Measurements from ENCODE around the gene ZMYND8. TPM values are rescaled to one million over a fixed set of nuclear protein-coding genes. Genes with fewer than 3 reads are reported as not detected.
A peak's percentile ranks its signal among the peaks of the same experiment; 100 is the strongest.

The ZMYND8 gene
- total and polyA plus RNA-seq, 2 of the 4 experiments (the other 2 are of a cell fraction), result 24.0 to 28.2 TPM

GRCh38 chr20:47314647-47315338, 41.7 kb downstream of the ZMYND8 start (continued):
- no peak for TF ChIP-seq ELK1 (IDR thresholded peaks at IDR 0.05; ENCODE audit: borderline replicate concordance, low read depth, low read length)

- WGBS, 2 experiments (ENCODE audit: extremely low coverage in 2 of 2, insufficient read length in 1 of 2), result 89% methylated on average over 5 of the region's 11 CpGs; no CpG with 5 or more reads in 1 of the 2 experiments
- TF ChIP-seq NFE2L2 (IDR thresholded peaks at IDR 0.05; ENCODE audit: low read depth, low read length), result no peak
- no peak for TF ChIP-seq MXI1 (IDR thresholded peaks at IDR 0.05; ENCODE audit: borderline replicate concordance, low read depth, low read length)
- TF ChIP-seq ELK1 (IDR thresholded peaks at IDR 0.05; ENCODE audit: borderline replicate concordance, low read depth, low read length), result no peak
- TF ChIP-seq RFX5 (IDR thresholded peaks at IDR 0.05; ENCODE audit: low read depth, low read length), result no peak
- no peak for TF ChIP-seq CHD1 (IDR thresholded peaks at IDR 0.05; ENCODE audit: low read depth, low read length)
- no peak for TF ChIP-seq MAFK (IDR thresholded peaks at IDR 0.05; ENCODE audit: low read depth, low read length)
- TF ChIP-seq CEBPB (IDR thresholded peaks at IDR 0.05; ENCODE audit: low read depth, low read length), result no peak
- no peak for TF ChIP-seq CTCF (conservative IDR thresholded peaks at IDR 0.05; ENCODE audit: low read depth, low read length)
- TF ChIP-seq BHLHE40 (IDR thresholded peaks at IDR 0.05; ENCODE audit: low read depth, low read length), result no peak
- no peak for TF ChIP-seq POLR2A (IDR thresholded peaks at IDR 0.05; ENCODE audit: low read depth, low read length)
Observed at GRCh38 chr20:47311967-47312681, 44.4 kb downstream of the ZMYND8 start.

More at GRCh38 chr20:47311967-47312681, 44.4 kb downstream of the ZMYND8 start:
- no peak overlapping the region for H3K18ac ChIP-seq (ENCODE audit: low read depth, low read length)
- peak overlapping the region; percentile 24; the same call in 1 of the 2 replicates for H2BK120ac ChIP-seq (ENCODE audit: low read depth, low read length)
- H3K27me3 ChIP-seq (ENCODE audit: control insufficient read depth, insufficient read depth, low read length), result no peaks in the 10 kb centered on the region
- peaks cover 25% of the 10 kb centered on the region for H3K9me1 ChIP-seq (ENCODE audit: insufficient read depth, low read length)
- no TSS peak for BruUV-seq (replicated peaks)
- H3K36me3 ChIP-seq (ENCODE audit: control insufficient read depth, insufficient read depth, low read length), result peaks cover 12% of the 10 kb centered on the region
- H3K4me3 ChIP-seq (ENCODE audit: insufficient read depth, low read depth, low read length), result no peak overlapping the region
- ChIA-PET POLR2A (ENCODE audit: unreplicated experiment) (no interaction called here), CTCF (interaction anchor here (0.5 kb wide), 1 partner anchor 22 kb away, joined by 7 read pairs; no protein-coding TSS in a partner anchor)
- H4K5ac ChIP-seq (ENCODE audit: low read depth, low read length), result 0 out of 2 replicates have a peak overlapping the region, but pooled peaks have one; percentile 17
- peaks cover 14% of the 10 kb centered on the region for H3K4me1 ChIP-seq (ENCODE audit: control insufficient read depth, insufficient read depth, low read length)
- DNase-seq, result no peak
- peaks cover 48 to 78% of the 10 kb centered on the region in 2 experiments for H3K79me1 ChIP-seq (ENCODE audit: low read depth in 1 of 2, low read length in 2 of 2)
- no peaks in the 10 kb centered on the region for H3K9me3 ChIP-seq (ENCODE audit: control insufficient read depth, insufficient read depth, low read length)
- H2AK9ac ChIP-seq (replicated peaks; ENCODE audit: low read depth, low read length, poor library complexity), result no peak overlapping the region
- 0 out of 3 replicates have a peak overlapping the region, but pooled peaks have one; percentile 66 for H2BK15ac ChIP-seq (ENCODE audit: low read depth, low read length)
- dilution Hi-C loops (cut with HindIII; ENCODE audit: low sequenced_read_pairs, unreplicated experiment) (no loop called here), intact Hi-C loops (cut with micrococcal nuclease) (no loop called here), in situ Hi-C loops (cut with MboI; ENCODE audit: low sequenced_read_pairs) (no loop called here)
- H2BK5ac ChIP-seq (ENCODE audit: low read depth, low read length, poor library complexity, severe bottlenecking), result peak overlapping the region; percentile 5
- H3K56ac ChIP-seq (ENCODE audit: extremely low read depth, insufficient read depth, low read length), result no peak overlapping the region
- peak overlapping the region; percentile 23 to 50; a peak in 2 of 4 replicates for H4K8ac ChIP-seq (ENCODE audit: low read depth in 2 of 2, low read length in 2 of 2)
- peak overlapping the region; percentile 52; the same call in 1 of the 2 replicates for H2BK20ac ChIP-seq (ENCODE audit: low read depth, low read length)
- H3K4ac ChIP-seq (ENCODE audit: low read depth, low read length), result peak overlapping the region; percentile 57
- H3K9ac ChIP-seq (ENCODE audit: low read depth, low read length), result no peak overlapping the region
- peak overlapping the region; percentile 75 for H2AK5ac ChIP-seq (ENCODE audit: low read depth, low read length)
- 0 out of 2 replicates have a peak overlapping the region, but pooled peaks have one; percentile 19 for H3K14ac ChIP-seq (replicated peaks; ENCODE audit: low read depth, low read length)
- H3K27ac ChIP-seq (ENCODE audit: insufficient read depth, low read length), result no peak overlapping the region
- no peak overlapping the region for H2AFZ ChIP-seq (replicated peaks; ENCODE audit: low read length, poor library complexity)
- H3K23ac ChIP-seq (ENCODE audit: low read depth, low read length), result no peak overlapping the region
- no peak for ATAC-seq (ENCODE audit: low read depth)
- H4K91ac ChIP-seq (ENCODE audit: insufficient read depth, low read depth, low read length), result peak overlapping the region; percentile 12; the same call in 1 of the 2 replicates
- no peaks in the 10 kb centered on the region for H4K20me1 ChIP-seq (ENCODE audit: insufficient read depth, low read length)
- no peak overlapping the region for H3K4me2 ChIP-seq (ENCODE audit: low read depth, low read length)

Data from IMR-90 (cell line).